Pericardium fibroblast (primary cell): ENCODE results near the gene RPE. TPM values are rescaled to one million over a fixed set of nuclear protein-coding genes. Genes with fewer than 3 reads are reported as not detected.

Experiments
- total RNA-seq: library from RNA; depleted of rRNA; stranded (reverse); fragments of >200 nt; gene quantifications from 2 replicates; pipeline ENCODE4 v1.2.3, GENCODE V29; 2015

Gene RPE
- total RNA-seq: 47.3 and 49.9 TPM in 2 replicates

DNA sequence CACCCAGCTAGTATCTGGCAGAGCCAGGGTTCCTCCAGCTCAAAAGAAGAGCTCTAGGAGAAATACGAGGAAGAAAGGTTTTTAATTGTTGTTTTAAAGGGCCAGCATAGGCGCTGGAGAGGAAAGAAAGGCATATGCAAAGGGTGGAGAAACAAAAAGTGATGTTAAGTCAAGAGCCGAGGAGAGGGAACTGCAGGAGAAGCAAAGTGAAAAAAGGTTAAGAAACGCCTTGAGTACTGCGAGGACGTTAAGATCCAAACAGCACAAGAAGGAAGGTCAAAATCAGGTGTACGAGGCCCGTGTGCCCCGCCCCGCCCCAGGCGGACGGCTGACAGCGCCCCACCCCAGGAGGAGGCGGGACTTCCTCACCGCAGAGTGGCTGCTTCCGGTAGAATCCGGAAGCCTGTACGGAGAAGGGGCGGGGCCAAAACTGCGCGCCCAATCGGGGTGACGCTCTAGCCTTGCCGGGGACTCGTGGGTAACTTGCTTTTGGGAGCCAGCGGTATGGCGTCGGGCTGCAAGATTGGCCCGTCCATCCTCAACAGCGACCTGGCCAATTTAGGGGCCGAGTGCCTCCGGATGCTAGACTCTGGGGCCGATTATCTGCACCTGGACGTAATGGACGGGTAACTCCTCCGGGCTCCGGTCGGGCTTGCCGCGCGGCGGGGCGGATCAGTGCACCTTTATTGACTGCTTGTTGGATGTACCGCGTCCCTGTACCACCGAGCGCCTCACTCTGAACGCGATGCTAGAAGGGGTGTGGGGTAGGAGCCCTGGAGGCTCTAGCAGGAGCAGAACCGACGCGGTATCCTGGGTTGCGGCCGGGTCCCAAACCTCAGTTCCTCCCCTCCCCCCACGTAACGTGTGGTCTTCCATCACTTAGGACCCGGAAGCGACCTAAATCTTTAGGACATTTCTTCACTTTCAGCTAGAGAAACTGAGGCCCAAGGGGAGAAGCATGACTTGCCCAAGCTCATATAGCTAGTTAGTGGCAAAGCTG lies at the start of gene RPE:
RPE (plus strand) TSS at position 481 of the 1,000 bp plus-strand sequence; CDS start at position 505, 24 bp downstream.

Other genes with a start within 250 kb of the RPE start
- gene UNC80, start 230.8 kb upstream of the RPE start, total RNA-seq: not detected in 2 replicates
- 7.1 and 15.9 TPM in 2 replicates for gene KANSL1L, start 168.8 kb downstream of the RPE start, total RNA-seq
- 0.09 TPM in 1 of 2 replicates, not detected in the other for gene ACADL, start 222.8 kb downstream of the RPE start, total RNA-seq